ENCODE data around the gene STX1A. TPM values are rescaled to one million over a fixed set of nuclear protein-coding genes. Genes with fewer than 3 reads are reported as not detected.
"Not testable (repeated sequence)": the region's sequence is repeated elsewhere in the genome, so short reads cannot be mapped to it uniquely, and the experiment has no call there.

The STX1A gene
- total and polyA plus RNA-seq, 12 donors: 0.52 to 28.1 (median 5.2) TPM

DNA sequence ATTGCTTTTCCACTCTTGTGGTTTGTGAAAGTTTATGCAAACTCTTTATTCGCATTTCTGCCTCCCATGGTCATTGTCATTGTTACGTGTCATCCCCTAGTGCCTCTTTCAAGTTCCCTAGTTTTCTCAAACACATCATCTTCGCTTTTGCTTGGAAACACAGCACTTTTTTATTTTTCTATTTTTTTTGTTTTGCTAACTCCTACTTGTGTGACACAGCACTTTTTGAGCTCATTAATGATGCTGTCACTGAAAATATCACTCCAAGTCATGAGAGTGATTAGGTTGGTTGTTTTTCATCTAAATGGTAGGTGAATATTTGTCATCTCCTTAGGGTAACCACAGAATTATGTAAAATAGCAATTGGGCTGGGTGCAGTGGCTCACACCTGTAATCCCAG lies 8.5 kb upstream of the STX1A start:
- whole genome bisulfite sequencing, 4 donors: 50 to 66% (median 60%) methylated on average over 3 of the region's 3 CpGs
- no peak for DNase-seq
- Histone ChIP-seq H3K4me3 (no peak overlapping the region), H3K27me3 (peaks cover 4% of the 10 kb centered on the region), H3K27ac (no peak overlapping the region), H3K4me1 (replicated peaks in 1 of 2) (no peaks in the 10 kb centered on the region), H3K9me3 (replicated peaks in 1 of 3) (no peaks in the 10 kb centered on the region), H3K36me3 (replicated peaks in 1 of 2) (no peaks in the 10 kb centered on the region)
- intact Hi-C loops (cut with DNase I): loop anchor here in 1 of 2 donors (5.0 kb wide), 1 partner anchor 121 kb away; no protein-coding TSS in a partner anchor
- TF ChIP-seq CTCF (IDR thresholded peaks at IDR 0.05) (no peak), POLR2A (IDR thresholded peaks at IDR 0.05) (no peak)

DNA sequence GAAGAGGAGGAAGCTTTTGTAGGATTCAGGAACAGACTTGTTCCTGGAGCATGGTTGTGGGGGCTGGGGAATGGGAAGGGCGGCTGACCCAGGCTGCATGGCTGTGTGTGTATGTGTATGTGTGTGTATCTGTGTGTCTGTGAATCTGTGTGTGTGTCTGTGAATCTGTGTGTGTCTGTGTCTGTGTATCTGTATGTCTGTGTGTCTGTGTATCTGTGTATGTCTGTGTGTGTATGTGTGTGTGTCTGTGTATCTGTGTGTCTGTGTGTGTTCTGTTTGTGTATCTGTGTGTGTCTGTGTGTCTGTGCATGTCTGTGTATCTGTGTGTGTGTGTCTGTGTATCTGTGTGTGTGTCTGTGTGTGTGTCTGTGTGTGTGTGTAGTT lies 6.6 kb upstream of the STX1A start:
- Histone ChIP-seq H3K36me3 (replicated peaks in 1 of 2) (no peaks in the 10 kb centered on the region), H3K27me3 (peaks cover 4% of the 10 kb centered on the region), H3K4me1 (replicated peaks in 1 of 2) (no peaks in the 10 kb centered on the region), H3K27ac (no peak overlapping the region), H3K4me3 (no peak overlapping the region), H3K9me3 (replicated peaks in 1 of 3) (no peaks in the 10 kb centered on the region)
- TF ChIP-seq POLR2A (IDR thresholded peaks at IDR 0.05): no peak
- TF ChIP-seq CTCF (IDR thresholded peaks at IDR 0.05): no peak
- WGBS, 4 donors: 20 to 52% (median 43%) methylated on average over 1 of the region's 1 CpG
- DNase-seq: no peak
- intact Hi-C loops (cut with DNase I): loop anchor here in 1 of 2 donors (5.0 kb wide), 1 partner anchor 119 kb away; no protein-coding TSS in a partner anchor

GRCh38 chr7:73723813-73724212 lies 4.3 kb upstream of the STX1A start:
- intact Hi-C loops (cut with DNase I): loop anchor here in 1 of 2 donors (2.0 kb wide), 1 partner anchor 117 kb away; no protein-coding TSS in a partner anchor
- Histone ChIP-seq H3K27me3 (peaks cover 4% of the 10 kb centered on the region), H3K36me3 (replicated peaks in 1 of 2) (no peaks in the 10 kb centered on the region), H3K4me3 (no peak overlapping the region), H3K27ac (no peak overlapping the region), H3K4me1 (replicated peaks in 1 of 2) (peaks cover 4 to 5% of the 10 kb centered on the region in 2 donors), H3K9me3 (replicated peaks in 1 of 3) (no peaks in the 10 kb centered on the region)
- 84 to 93% (median 89%) methylated on average over 3 of the region's 3 CpGs for WGBS, 4 donors
- TF ChIP-seq POLR2A (IDR thresholded peaks at IDR 0.05): no peak
- TF ChIP-seq CTCF (IDR thresholded peaks at IDR 0.05): no peak
- DNase-seq: no peak

DNA sequence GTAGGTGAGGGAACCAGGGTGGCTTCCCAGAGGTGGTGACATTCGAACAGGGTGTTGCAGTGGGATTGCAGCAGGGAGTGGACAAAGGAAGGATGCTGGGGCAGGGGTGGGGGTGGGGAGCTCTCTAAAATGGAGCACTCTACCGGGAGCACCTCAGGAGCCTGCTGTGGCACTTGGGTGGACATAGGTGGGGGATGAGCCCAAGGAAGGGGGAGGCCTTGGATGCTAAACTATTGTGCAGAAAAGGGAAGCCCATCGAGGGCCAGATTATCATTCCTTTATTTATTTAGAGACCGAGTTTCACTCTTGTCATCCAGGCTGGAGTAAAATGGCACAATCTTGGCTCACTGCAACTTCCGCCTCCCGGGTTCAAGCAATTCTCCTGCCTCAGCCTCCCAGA lies 3.3 kb upstream of the STX1A start:
- no peak for TF ChIP-seq CTCF (IDR thresholded peaks at IDR 0.05)
- no peak for TF ChIP-seq POLR2A (IDR thresholded peaks at IDR 0.05)
- intact Hi-C loops (cut with DNase I): no loop called here
- peaks cover 8 to 12% of the 10 kb centered on the region in 2 donors for H3K4me1 ChIP-seq (replicated peaks in 1 of 2)
- peaks cover 4% of the 10 kb centered on the region for H3K27me3 ChIP-seq
- H3K27ac ChIP-seq: no peak overlapping the region
- H3K4me3 ChIP-seq: no peak overlapping the region
- no peaks in the 10 kb centered on the region for H3K9me3 ChIP-seq (replicated peaks in 1 of 3)
- WGBS, 4 donors: 56 to 73% (median 69%) methylated on average over 6 of the region's 6 CpGs
- DNase-seq: no peak
- no peaks in the 10 kb centered on the region for H3K36me3 ChIP-seq (replicated peaks in 1 of 2)

GRCh38 chr7:73722182-73722581 lies 2.7 kb upstream of the STX1A start:
- H3K27ac ChIP-seq; intact Hi-C loops (cut with DNase I); H3K9me3 ChIP-seq (replicated peaks in 1 of 3); DNase-seq; H3K4me3 ChIP-seq; H3K36me3 ChIP-seq (replicated peaks in 1 of 2); H3K27me3 ChIP-seq: not testable (repeated sequence)
- WGBS, 4 donors: 73 to 91% (median 79%) methylated on average over 4 of the region's 4 CpGs
- peaks cover 8 to 12% of the 10 kb centered on the region in 2 donors for H3K4me1 ChIP-seq (replicated peaks in 1 of 2)
